SU-DHL-6 (cell line): ENCODE measurements around the gene SOCS6.

Source experiments
- H2AFZ ChIP-seq: fragments of 200-600 bp; sonication (generic); 2 replicates; pipeline ENCODE4 v1.6.1; 2014; ENCODE audit warnings: low read depth, mild to moderate bottlenecking, moderate library complexity, mixed read lengths, antibody characterized with exemption, low read length; ENCODE audit not compliant: severe bottlenecking
- H3F3A ChIP-seq: fragments of 200-600 bp; shearing (Covaris generic); 2 replicates; pipeline ENCODE4 v1.6.0; 2016; ENCODE audit warnings: antibody characterized with exemption, mild to moderate bottlenecking; ENCODE audit not compliant: insufficient read depth
- H3K27ac ChIP-seq: fragments of 200-600 bp; sonication (generic); 2 replicates; pipeline ENCODE4 v1.5.1; 2016; ENCODE audit warnings: low read depth, mild to moderate bottlenecking, low read length, moderate library complexity, mixed read lengths
- H3K27me3 ChIP-seq: fragments of 200-600 bp; sonication (generic), shearing (Covaris generic); 2 replicates; pipeline ENCODE4 v1.6.0; 2014; ENCODE audit warnings: mild to moderate bottlenecking, low read length
- H3K36me3 ChIP-seq: fragments of 200-600 bp; sonication (generic); 2 replicates; pipeline ENCODE4 v1.6.1; 2014; ENCODE audit warnings: mild to moderate bottlenecking, low read length, mixed read lengths
- H3K4me2 ChIP-seq: fragments of 300-600, 200-600 bp; shearing (Covaris generic), sonication (generic); 2 replicates; pipeline ENCODE4 v1.6.0; 2014; ENCODE audit warnings: low read length, low read depth, mild to moderate bottlenecking; ENCODE audit not compliant: poor library complexity, severe bottlenecking
- H3K4me3 ChIP-seq: fragments of 200-600 bp; sonication (generic); 2 replicates; pipeline ENCODE4 v1.5.1; 2014; ENCODE audit warnings: antibody characterized with exemption, low read length, mild to moderate bottlenecking, mixed read lengths; ENCODE audit not compliant: insufficient read depth, poor library complexity, severe bottlenecking
- H3K79me2 ChIP-seq: fragments of 200-600 bp; sonication (generic); 2 replicates; pipeline ENCODE4 v1.6.1; 2014; ENCODE audit warnings: mild to moderate bottlenecking, low read length, moderate library complexity; ENCODE audit not compliant: insufficient read depth
- H3K9ac ChIP-seq: fragments of 200-600 bp; sonication (generic); 2 replicates; pipeline ENCODE4 v1.7.0; 2014; ENCODE audit warnings: mild to moderate bottlenecking, low read length
- H3K9me2 ChIP-seq: fragments of 200-600 bp; sonication (generic); replicated peaks from 2 replicates; pipeline ENCODE4 v1.6.1; 2014; ENCODE audit warnings: low read length; ENCODE audit not compliant: insufficient read depth
- H3K9me3 ChIP-seq: fragments of 200-600 bp; sonication (generic); 2 replicates; pipeline ENCODE4 v1.6.1; 2014; ENCODE audit warnings: low read length, mixed read lengths; ENCODE audit not compliant: insufficient read depth
- H4K20me1 ChIP-seq: fragments of 200-600 bp; sonication (generic); 2 replicates; pipeline ENCODE4 v1.6.1; 2014; ENCODE audit warnings: low read depth, mild to moderate bottlenecking, antibody characterized with exemption, low read length, moderate library complexity, mixed read lengths
- EZH2phosphoT487 ChIP-seq: fragments of 200-600 bp; sonication (generic), shearing (Covaris generic); conservative IDR thresholded peaks from 2 replicates; pipeline ENCODE4 v1.6.1; 2018; ENCODE audit warnings: mild to moderate bottlenecking, antibody characterized with exemption, low read length, moderate library complexity, mixed read lengths
- TF ChIP-seq, protein P1 (sequence below): fragments of 200-600 bp; sonication (generic); IDR thresholded peaks from one replicate; pipeline ENCODE4 v1.5.1; 2017; ENCODE audit warnings: antibody characterized with exemption, mild to moderate bottlenecking, low read length, moderate library complexity; ENCODE audit not compliant: insufficient read depth, poor library complexity, severe bottlenecking

The SOCS6 gene

DNA sequence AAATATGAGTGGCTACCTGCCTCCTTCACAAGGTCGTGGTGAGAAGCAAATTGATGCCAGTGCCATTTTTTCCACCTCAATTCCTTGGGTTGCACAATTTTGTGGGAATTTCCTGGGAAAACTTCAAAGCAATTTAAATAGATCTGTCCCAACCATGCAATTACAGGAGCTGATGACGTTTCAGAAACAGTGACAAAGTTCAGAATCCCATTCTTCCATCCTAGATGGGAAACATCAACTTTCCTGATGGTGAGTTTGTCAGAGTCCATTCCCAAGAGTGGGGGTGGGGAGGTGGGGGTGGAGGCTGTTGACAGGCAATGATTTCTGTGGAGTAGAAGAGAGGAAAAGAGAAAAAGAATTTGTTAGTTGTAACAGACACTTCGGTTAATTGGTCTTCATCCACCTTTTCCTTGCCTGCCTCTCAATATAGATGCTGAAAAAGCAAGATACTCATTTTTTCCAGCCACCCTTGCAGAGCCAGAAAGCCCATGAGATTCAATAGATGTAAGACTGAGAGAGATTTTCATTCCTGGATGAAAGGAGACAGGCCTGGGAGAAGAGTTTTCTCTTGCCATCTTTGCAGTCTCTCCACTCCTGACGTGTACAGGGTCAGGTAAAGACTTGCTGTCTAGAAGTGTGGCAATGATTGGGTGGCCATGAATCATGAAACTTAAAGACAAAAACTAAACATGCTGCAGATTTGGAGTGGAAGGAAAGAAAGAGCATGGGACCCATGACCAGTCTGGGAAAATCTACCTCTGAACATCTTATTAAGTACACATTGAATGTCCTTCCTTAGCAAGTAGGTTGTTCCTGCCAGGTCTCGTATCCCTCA, 47.3 kb downstream of the SOCS6 start:
- H3F3A ChIP-seq = no peaks in the 10 kb centered on the region

DNA sequence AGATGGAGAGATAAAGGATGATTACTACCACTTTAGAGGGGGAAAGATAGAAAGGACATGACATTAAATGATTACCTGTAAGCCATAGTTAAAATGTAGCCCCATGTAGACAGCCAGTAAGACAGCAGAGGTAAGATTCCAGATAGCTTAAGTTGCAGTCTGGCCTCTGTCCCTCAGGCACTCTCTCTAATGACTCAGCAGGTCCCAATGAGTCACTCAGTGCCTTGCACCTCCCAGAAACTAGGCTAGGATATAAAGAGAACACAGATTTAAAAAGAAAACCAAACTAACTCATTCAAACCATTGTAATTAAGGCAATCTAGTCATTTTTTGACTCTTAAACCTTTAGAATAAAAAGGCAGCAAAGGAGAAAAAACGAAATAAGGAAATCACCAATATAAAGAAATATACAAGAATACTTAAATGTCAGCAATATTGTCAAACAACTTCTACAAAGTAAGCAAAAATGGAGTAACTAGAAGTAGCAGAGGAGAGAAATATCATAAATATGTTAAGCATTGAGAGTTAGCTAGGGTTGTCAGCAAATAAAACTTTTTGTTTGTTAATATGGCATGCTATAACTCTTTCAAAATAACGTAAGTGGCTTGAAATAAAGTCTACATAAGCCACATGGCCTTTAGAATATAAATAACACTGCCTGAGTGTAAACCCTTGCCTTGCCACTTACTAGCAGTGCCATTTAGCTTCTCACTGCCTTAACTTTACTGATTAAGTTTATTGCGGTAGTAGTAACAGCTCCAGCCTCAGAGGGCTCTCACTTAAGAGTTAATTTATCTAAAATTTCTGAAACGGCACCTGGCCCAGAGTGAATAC, 48.5 kb downstream of the SOCS6 start:
- no peak for TF ChIP-seq EZH2phosphoT487
- TF ChIP-seq, protein P1, sequence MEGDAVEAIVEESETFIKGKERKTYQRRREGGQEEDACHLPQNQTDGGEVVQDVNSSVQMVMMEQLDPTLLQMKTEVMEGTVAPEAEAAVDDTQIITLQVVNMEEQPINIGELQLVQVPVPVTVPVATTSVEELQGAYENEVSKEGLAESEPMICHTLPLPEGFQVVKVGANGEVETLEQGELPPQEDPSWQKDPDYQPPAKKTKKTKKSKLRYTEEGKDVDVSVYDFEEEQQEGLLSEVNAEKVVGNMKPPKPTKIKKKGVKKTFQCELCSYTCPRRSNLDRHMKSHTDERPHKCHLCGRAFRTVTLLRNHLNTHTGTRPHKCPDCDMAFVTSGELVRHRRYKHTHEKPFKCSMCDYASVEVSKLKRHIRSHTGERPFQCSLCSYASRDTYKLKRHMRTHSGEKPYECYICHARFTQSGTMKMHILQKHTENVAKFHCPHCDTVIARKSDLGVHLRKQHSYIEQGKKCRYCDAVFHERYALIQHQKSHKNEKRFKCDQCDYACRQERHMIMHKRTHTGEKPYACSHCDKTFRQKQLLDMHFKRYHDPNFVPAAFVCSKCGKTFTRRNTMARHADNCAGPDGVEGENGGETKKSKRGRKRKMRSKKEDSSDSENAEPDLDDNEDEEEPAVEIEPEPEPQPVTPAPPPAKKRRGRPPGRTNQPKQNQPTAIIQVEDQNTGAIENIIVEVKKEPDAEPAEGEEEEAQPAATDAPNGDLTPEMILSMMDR = no peak
- H2AFZ ChIP-seq = no peak overlapping the region
- H3K9me2 ChIP-seq = no peaks in the 10 kb centered on the region
- no peak overlapping the region for H3K27ac ChIP-seq
- H3K4me3 ChIP-seq = no peak overlapping the region
- no peak overlapping the region for H3K4me2 ChIP-seq
- no peak overlapping the region for H3K9ac ChIP-seq
- H3K36me3 ChIP-seq = no peaks in the 10 kb centered on the region
- H3K27me3 ChIP-seq = no peaks in the 10 kb centered on the region
- no peaks in the 10 kb centered on the region for H4K20me1 ChIP-seq
- peaks cover 7% of the 10 kb centered on the region; the same call in 1 of the 2 replicates for H3K9me3 ChIP-seq
- no peaks in the 10 kb centered on the region for H3K79me2 ChIP-seq
- no peaks in the 10 kb centered on the region for H3F3A ChIP-seq

More for the DNA sequence above, 47.3 kb downstream of the SOCS6 start:
- Histone ChIP-seq H3K4me2 (no peak overlapping the region), H3K4me3 (no peak overlapping the region), H3K36me3 (no peaks in the 10 kb centered on the region), H3K9me2 (no peaks in the 10 kb centered on the region), H4K20me1 (no peaks in the 10 kb centered on the region), H3K9ac (no peak overlapping the region), H3K27ac (no peak overlapping the region), H3K27me3 (no peaks in the 10 kb centered on the region), H2AFZ (no peak overlapping the region), H3K79me2 (no peaks in the 10 kb centered on the region), H3K9me3 (peaks cover 7% of the 10 kb centered on the region; the same call in 1 of the 2 replicates)
- TF ChIP-seq, protein P1 = no peak
- TF ChIP-seq EZH2phosphoT487 = no peak

DNA sequence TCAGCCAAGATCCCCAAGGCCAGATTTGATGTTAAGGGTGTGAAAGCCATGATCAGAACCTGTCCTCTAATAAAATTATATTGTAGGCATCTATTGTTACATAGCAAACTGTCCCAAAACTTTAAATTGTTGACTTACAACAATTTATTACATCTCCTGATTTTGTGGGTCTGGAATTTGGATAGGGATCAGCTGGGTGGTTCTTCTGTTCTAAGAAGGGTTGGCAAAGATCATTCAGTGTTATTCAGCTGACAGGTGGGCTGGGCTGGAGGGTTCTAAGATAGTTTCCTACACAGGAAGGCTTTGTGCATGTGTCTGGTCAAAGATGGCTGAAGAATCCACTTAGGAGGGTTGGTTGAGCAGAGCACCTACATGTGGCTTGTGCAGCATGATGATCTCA, 50.0 kb downstream of the SOCS6 start:
- Histone ChIP-seq H3F3A (no peaks in the 10 kb centered on the region), H4K20me1 (no peaks in the 10 kb centered on the region), H3K4me2 (no peak overlapping the region), H3K27ac (no peak overlapping the region), H3K27me3 (no peaks in the 10 kb centered on the region), H3K36me3 (no peaks in the 10 kb centered on the region), H3K4me3 (no peak overlapping the region), H3K9me2 (no peaks in the 10 kb centered on the region), H3K9ac (no peak overlapping the region), H3K9me3 (peaks cover 7% of the 10 kb centered on the region; the same call in 1 of the 2 replicates), H3K79me2 (no peaks in the 10 kb centered on the region), H2AFZ (no peak overlapping the region)
- TF ChIP-seq, protein P1 = no peak
- no peak for TF ChIP-seq EZH2phosphoT487
